Activated T-cell treated with anti-CD3 and anti-CD28 coated beads, Interleukin-2, amount 50 U/mL, for 48 hours (primary cell): ENCODE results near the gene SLC35A1.
"Not testable (repeated sequence)": the region's sequence is repeated elsewhere in the genome, so short reads cannot be mapped to it uniquely, and the experiment has no call there.

Source experiments
- DNase-seq, 2 experiments: peaks; one replicate each; pipeline ENCODE4 v3.0.0-alpha.2; 2020

SLC35A1 gene, protein sequence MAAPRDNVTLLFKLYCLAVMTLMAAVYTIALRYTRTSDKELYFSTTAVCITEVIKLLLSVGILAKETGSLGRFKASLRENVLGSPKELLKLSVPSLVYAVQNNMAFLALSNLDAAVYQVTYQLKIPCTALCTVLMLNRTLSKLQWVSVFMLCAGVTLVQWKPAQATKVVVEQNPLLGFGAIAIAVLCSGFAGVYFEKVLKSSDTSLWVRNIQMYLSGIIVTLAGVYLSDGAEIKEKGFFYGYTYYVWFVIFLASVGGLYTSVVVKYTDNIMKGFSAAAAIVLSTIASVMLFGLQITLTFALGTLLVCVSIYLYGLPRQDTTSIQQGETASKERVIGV

GRCh38 chr6:87472525-87473418 is at the start of gene SLC35A1:
Gene SLC35A1, plus strand, starts transcription at chr6:87472974. Its CDS starts 30 bp downstream, at chr6:87473004.
- peak; percentile 92 to 93 for DNase-seq

DNA sequence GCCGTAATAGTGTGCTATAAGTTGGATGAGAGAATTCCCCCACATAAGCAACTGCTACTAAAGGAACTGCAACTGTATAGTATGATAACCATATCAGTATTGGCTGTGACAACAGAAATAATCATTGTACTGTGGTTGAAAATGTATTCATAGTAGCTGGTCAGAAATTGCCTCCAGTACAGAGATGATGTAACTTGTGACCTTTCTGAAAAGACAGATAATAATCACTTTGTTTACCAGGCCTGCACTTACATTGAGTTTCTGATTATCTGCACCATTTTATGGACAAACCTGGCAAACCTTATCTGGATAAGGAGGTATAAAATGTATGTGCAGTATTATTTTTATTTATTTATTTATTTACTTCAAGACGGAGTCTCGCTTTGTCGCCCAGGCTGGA is 46.0 kb upstream of the SLC35A1 start:
- DNase-seq, result no peak

GRCh38 chr6:87430499-87430898 is 42.3 kb upstream of the SLC35A1 start:
- DNase-seq, result no peak

DNA sequence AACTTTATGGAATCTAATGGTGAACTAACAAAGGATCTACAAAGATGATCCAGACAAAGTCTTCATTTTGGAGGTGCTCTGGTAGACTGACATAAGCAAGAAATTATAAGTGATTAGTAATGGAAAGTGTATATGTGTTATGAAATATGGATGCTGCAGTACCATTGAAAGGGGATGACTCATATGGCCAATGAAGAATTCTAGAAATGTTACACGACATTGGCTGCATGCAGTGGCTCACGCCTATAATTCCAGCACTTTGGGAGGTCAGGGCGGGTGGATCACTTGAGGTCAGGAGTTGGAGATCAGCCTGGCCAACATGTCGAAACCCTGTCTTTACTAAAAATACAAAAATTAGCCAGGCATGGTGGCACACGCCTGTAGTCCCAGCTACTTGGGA is 41.5 kb upstream of the SLC35A1 start:
- no peak for DNase-seq

DNA sequence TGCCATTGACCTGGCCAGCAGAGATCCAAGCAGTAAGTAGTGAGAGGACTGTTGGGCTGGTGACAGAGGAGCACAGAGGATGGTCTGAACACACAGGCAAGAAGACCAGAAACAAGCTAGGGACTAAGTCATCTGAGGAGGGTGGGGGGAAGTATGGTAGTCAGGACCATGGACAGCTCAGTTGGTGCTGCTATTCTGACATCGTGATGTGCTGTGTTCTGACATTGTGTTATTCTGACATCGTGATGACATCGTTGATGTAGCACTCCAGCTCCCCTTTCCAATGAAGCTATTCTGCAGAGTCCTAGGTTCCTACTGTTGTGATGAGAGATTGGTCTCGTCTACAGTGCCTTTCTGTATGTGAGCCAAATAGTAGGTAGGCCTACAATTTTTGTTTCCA is 36.3 kb upstream of the SLC35A1 start:
- peak; percentile 33 to 34 for DNase-seq

DNA sequence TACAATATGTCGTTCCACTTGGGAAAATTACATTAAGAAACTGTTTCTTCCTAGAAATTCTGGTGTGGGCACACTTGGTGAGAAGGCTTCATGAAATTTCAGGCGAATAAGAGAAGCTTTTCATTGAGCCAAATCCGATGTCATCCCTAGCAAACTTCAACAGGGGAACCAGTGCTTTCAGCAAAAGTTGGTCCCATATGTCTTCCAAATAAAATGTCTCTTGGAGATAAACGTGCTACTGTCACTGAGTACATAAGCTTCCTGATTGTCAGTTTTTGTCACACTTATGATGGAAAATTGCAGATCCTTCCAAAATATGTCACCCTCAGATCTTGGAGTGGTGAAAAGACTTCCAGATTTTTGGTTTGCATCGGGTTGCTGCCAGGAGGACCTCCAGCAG is 31.1 kb upstream of the SLC35A1 start:
- no peak for DNase-seq

- no peak for DNase-seq
Observed at GRCh38 chr6:87444362-87444761, 28.4 kb upstream of the SLC35A1 start.

GRCh38 chr6:87465051-87465450 is 7.7 kb upstream of the SLC35A1 start:
- DNase-seq, result no peak

GRCh38 chr6:87473419-87473903 is 687 bp downstream of the SLC35A1 start:
- no peak for DNase-seq

GRCh38 chr6:87481931-87482330 is 9.2 kb downstream of the SLC35A1 start:
- no peak for DNase-seq

GRCh38 chr6:87482366-87482765 is 9.6 kb downstream of the SLC35A1 start:
- no peak for DNase-seq

DNA sequence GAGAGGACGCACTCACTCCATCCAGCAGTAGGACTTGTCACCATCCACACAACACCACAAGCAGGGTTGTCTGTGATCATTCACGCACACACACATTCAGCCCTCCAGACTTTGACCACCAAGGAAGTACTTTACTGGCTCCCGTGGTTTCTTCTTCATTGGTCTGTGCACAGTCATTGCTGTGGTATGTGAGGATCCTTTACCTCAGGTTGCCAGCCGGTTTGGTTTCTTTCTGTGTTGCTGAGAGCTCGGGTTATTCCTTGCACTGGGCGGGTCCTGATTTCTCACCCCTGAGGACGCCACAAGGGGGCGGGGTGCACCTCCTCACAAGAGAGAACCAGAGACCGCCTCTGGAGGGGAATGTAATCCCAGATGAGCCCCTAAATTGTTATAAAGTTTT is 11.2 kb downstream of the SLC35A1 start:
- DNase-seq, result peak; percentile 37 to 42

DNA sequence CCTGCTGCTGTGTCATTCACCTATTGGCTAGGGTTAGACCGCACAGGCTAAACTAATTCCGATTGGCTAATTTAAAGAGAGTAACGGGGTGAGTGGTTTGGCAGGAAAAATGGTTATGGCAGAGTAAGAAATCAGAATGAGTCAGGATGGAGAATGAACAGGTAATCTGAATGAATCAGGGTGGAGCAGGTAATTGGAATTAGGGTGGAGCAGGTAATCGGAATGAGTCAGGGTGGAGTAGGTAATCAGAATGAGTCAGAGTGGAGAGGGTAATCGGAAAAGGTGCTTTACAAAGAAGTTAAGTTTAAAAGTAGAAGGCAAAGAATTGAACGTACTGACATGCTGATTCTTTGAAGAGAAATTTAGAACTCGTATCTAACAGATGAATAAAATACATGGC is 11.7 kb downstream of the SLC35A1 start:
- no peak for DNase-seq

GRCh38 chr6:87487555-87487954 is 14.8 kb downstream of the SLC35A1 start:
- no peak for DNase-seq

- DNase-seq, result not testable (repeated sequence)
Observed at GRCh38 chr6:87489326-87489725, 16.6 kb downstream of the SLC35A1 start.

DNA sequence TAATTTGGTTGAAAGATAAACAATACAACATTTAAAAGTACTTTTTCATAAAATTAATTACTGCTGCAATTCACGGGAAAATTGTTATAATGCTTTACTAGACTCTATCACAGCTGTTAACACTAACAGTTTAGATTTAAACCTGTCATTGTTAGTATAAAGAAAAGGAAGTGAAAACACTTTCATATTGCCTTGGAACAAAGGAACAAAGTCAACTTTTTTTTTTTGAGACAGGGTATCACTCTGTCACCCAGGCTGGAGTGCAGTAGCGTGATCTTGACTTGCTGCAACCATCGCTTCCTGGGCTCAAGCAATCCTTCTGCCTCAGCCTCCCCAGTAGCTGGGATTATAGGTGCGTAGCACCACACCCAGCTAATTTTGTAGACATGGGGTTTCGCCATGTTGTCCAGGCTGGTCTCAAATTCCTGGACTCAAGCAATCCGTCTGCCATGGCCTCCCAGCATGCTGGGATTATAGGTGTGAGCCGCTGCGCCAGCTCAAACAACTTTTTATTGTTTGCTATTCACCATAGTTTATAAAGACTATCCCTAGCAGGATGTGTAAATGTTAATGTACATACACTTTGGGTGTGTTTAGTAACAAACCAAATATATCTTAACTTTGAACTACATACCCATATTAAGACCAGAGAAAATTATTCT is 22.1 kb downstream of the SLC35A1 start:
- DNase-seq, result no peak

- no peak for DNase-seq
Observed at GRCh38 chr6:87498048-87498447, 25.3 kb downstream of the SLC35A1 start.

- no peak for DNase-seq
Observed at GRCh38 chr6:87501809-87502572, 29.2 kb downstream of the SLC35A1 start.

DNA sequence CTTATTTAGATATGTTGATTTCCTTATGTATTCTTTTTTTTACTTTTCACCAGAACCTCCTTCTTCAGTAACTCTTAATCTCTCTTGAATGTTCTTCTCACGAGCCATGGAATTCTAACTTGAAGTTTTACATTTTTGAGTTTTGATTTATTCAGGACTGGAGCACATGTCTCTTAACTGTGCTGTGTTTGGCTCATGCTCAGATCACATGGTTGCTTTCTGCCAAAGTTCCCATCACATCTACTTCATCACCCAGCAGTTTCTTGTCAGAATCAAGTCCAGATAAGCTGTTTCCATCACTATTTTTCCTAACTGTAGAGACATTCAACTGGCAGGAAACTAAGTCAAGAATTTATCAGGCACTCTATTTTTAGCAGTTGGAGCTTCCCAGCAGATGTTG is 31.7 kb downstream of the SLC35A1 start:
- no peak for DNase-seq

DNA sequence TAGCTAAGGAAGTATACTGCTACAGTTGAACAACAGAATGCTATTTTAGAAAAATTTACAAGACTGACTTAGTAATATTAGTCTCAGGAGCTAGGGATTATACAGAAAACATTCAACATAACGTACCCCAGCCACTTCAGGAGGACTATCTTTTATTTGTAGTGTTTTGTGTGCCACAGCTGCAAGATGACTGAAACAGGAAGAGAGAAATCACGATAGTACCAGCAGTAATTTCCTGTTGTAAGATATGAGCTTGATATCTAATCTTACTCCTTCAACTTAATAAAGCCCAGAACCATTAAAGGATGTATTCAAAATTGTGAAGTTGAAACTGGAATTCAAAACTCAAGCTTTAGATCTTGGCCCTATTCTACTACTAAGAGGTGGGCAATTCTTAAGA is 42.1 kb downstream of the SLC35A1 start:
- DNase-seq, result no peak

DNA sequence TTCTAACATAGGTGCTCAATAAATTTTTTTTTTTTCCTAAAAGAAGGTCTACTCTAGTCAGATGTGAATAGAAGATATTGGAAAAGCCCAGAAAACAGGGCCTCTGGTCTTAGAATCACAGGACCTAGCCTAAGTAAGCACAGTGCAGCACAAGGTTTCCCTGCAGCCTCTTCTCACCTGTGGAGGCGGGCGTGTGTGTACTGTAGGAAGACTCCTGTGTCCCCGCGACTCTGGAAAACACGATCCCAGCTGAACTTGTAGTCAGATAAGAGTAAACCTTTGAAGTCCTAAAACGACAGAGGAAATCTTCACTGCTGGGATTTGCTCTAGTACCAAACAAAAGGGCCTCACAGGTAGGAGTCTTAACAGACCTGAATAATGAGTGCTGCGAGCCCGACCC is 45.7 kb downstream of the SLC35A1 start:
- DNase-seq, result no peak

DNA sequence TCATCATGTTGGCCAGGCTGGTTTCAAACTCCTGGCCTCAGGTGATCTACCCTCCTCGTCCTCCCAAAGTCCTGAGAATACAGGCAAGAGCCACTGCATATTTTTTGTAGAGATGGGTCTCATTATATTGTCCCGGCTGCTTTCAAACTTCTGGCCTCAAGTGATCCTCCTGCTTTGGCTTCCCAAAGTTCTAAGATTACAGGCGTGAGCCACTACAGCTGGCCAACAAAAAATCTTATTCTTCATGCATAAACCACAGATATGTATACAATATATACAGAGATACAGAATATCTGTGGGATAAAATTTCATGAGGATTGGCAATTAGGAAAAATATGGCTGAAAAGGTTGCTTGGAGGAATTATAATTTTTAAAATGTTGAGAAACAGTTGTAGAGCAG is 49.9 kb downstream of the SLC35A1 start:
- no peak for DNase-seq

- DNase-seq, result no peak
Observed at GRCh38 chr6:87529221-87529620, 56.4 kb downstream of the SLC35A1 start.
